IMR-90 (cell line): ENCODE data around the gene PPP1CB. TPM values are rescaled to one million over a fixed set of nuclear protein-coding genes. Genes with fewer than 3 reads are reported as not detected.

Source experiments
- ATAC-seq: fragments of 200-7000 bp; cut with Tn5 transposase; 2 replicates; pipeline ENCODE4 v1.9.1; 2020; ENCODE audit warnings: low read depth, mild to moderate bottlenecking, moderate library complexity
- BruUV-seq: library from RNA; stranded (reverse); fragments of 400-500 nt; replicated peaks from 2 replicates; lab custom pipeline; 2021; lab: Mats Ljungman, UMichigan
- CTCF ChIA-PET: fragments of 300-600 bp; formaldehyde crosslinking; extraction: SDS; loops from one replicate; lab custom pipeline; 2021; ENCODE audit warnings: antibody characterized with exemption; lab: Yijun Ruan, JAX
- POLR2A ChIA-PET: fragments of 300-600 bp; sonication (Branson Sonifier 250); formaldehyde crosslinking; loops from one replicate; lab custom pipeline; 2022; ENCODE audit warnings: antibody characterized with exemption; ENCODE audit not compliant: unreplicated experiment; lab: Charles Lee
- DNase-seq: peaks from one replicate; pipeline ENCODE4 v3.0.0; 2013
- H2AFZ ChIP-seq: replicated peaks from 2 replicates; pipeline ENCODE3; 2013; ENCODE audit warnings: low read length, mild to moderate bottlenecking; ENCODE audit not compliant: poor library complexity
- H2AK5ac ChIP-seq: 2 replicates; pipeline ENCODE4 v1.6.1; 2013; ENCODE audit warnings: low read depth, low read length, inconsistent platforms
- H2AK9ac ChIP-seq: replicated peaks from 2 replicates; pipeline ENCODE3; 2013; ENCODE audit warnings: mild to moderate bottlenecking, low read depth, low read length, moderate library complexity; ENCODE audit not compliant: poor library complexity
- H2BK120ac ChIP-seq: 2 replicates; pipeline ENCODE4 v1.6.1; 2013; ENCODE audit warnings: low read depth, low read length, inconsistent platforms
- H2BK15ac ChIP-seq: 3 replicates; pipeline ENCODE4 v1.6.1; 2013; ENCODE audit warnings: low read depth, low read length, inconsistent platforms
- H2BK20ac ChIP-seq: 2 replicates; pipeline ENCODE4 v1.6.1; 2013; ENCODE audit warnings: low read depth, mild to moderate bottlenecking, inconsistent platforms, low read length, moderate library complexity
- H2BK5ac ChIP-seq: 2 replicates; pipeline ENCODE4 v1.6.1; 2013; ENCODE audit warnings: mild to moderate bottlenecking, low read depth, low read length, inconsistent platforms; ENCODE audit not compliant: poor library complexity, severe bottlenecking
- H3K14ac ChIP-seq: replicated peaks from 2 replicates; pipeline ENCODE4 v1.6.1; 2013; ENCODE audit warnings: low read depth, low read length, inconsistent platforms
- H3K18ac ChIP-seq: 2 replicates; pipeline ENCODE4 v1.6.1; 2013; ENCODE audit warnings: low read depth, low read length, control low read depth
- H3K23ac ChIP-seq: 2 replicates; pipeline ENCODE4 v1.6.1; 2013; ENCODE audit warnings: low read depth, low read length, inconsistent platforms
- H3K27ac ChIP-seq: 2 replicates; pipeline ENCODE4 v1.5.1; 2013; ENCODE audit warnings: mild to moderate bottlenecking, control low read depth, low read length; ENCODE audit not compliant: insufficient read depth
- H3K27me3 ChIP-seq: 2 replicates; pipeline ENCODE4 v1.6.1; 2013; ENCODE audit warnings: low read length; ENCODE audit not compliant: control insufficient read depth, insufficient read depth
- H3K36me3 ChIP-seq: 2 replicates; pipeline ENCODE4 v1.6.1; 2013; ENCODE audit warnings: low read length, mixed read lengths; ENCODE audit not compliant: control insufficient read depth, insufficient read depth
- H3K4ac ChIP-seq: 2 replicates; pipeline ENCODE4 v1.6.1; 2013; ENCODE audit warnings: low read depth, low read length, inconsistent platforms
- H3K4me1 ChIP-seq: 2 replicates; pipeline ENCODE4 v1.6.1; 2013; ENCODE audit warnings: low read length, mixed read lengths; ENCODE audit not compliant: control insufficient read depth, insufficient read depth
- H3K4me2 ChIP-seq: 2 replicates; pipeline ENCODE4 v1.6.1; 2013; ENCODE audit warnings: low read depth, mild to moderate bottlenecking, control low read depth, low read length, moderate library complexity
- H3K4me3 ChIP-seq: 2 replicates; pipeline ENCODE4 v1.5.1; 2013; ENCODE audit warnings: low read depth, mild to moderate bottlenecking, control low read depth, low read length, moderate library complexity; ENCODE audit not compliant: insufficient read depth
- H3K56ac ChIP-seq: 2 replicates; pipeline ENCODE4 v1.6.1; 2013; ENCODE audit warnings: low read length, inconsistent platforms; ENCODE audit not compliant: insufficient read depth; ENCODE audit errors: extremely low read depth
- H3K79me1 ChIP-seq, 2 experiments: 2 replicates each; pipeline ENCODE4 v1.6.1; 2013; ENCODE audit warnings: low read length in 2 of 2, inconsistent platforms in 1 of 2, low read depth in 1 of 2
- H3K9ac ChIP-seq: 2 replicates; pipeline ENCODE4 v1.6.1; 2013; ENCODE audit warnings: low read depth, low read length, control low read depth
- H3K9me1 ChIP-seq: 2 replicates; pipeline ENCODE4 v1.6.1; 2013; ENCODE audit warnings: low read length, inconsistent platforms; ENCODE audit not compliant: insufficient read depth
- H3K9me3 ChIP-seq: 2 replicates; pipeline ENCODE4 v1.6.1; 2013; ENCODE audit warnings: low read length; ENCODE audit not compliant: control insufficient read depth, insufficient read depth
- H4K20me1 ChIP-seq: 2 replicates; pipeline ENCODE4 v1.6.1; 2013; ENCODE audit warnings: low read length, inconsistent platforms; ENCODE audit not compliant: insufficient read depth
- H4K5ac ChIP-seq: 2 replicates; pipeline ENCODE4 v1.6.1; 2013; ENCODE audit warnings: mild to moderate bottlenecking, low read depth, low read length, control low read depth
- H4K8ac ChIP-seq, 2 experiments: 2 replicates each; pipeline ENCODE4 v1.6.1; 2013; ENCODE audit warnings: low read depth in 2 of 2, low read length in 2 of 2, control low read depth in 1 of 2, inconsistent platforms in 1 of 2
- H4K91ac ChIP-seq: 2 replicates; pipeline ENCODE4 v1.6.1; 2013; ENCODE audit warnings: low read depth, low read length, inconsistent platforms; ENCODE audit not compliant: insufficient read depth
- CEBPB ChIP-seq: IDR thresholded peaks from 2 replicates; pipeline ENCODE4 v1.6.1; 2012; ENCODE audit warnings: low read depth, low read length, improper control_type of control experiment
- MXI1 ChIP-seq: IDR thresholded peaks from 2 replicates; pipeline ENCODE4 v1.6.1; 2012; ENCODE audit warnings: low read depth, mild to moderate bottlenecking, low read length, moderate library complexity, borderline replicate concordance
- SMC3 ChIP-seq: fragments of 150-350 bp; IDR thresholded peaks from 2 replicates; pipeline ENCODE4 v1.6.1; 2016; ENCODE audit warnings: low read depth, mild to moderate bottlenecking, antibody characterized with exemption, low read length, moderate library complexity
- WGBS, 2 experiments: methylation state at CpG; one replicate each; pipeline versions ENCODE4 v1.1.5 to v1.1.7; 2013; ENCODE audit warnings: missing lambda C conversion rate in 2 of 2; ENCODE audit not compliant: insufficient read length in 1 of 2; ENCODE audit errors: extremely low coverage in 2 of 2; 5-methylcytosine and 5-hydroxymethylcytosine counted together
- dilution Hi-C: fragments of 300-500 bp; cut with HindIII; formaldehyde crosslinking; loops from one replicate; pipeline ENCODE4 v1.14.3; 2018; ENCODE audit warnings: low sequenced_read_pairs; ENCODE audit not compliant: unreplicated experiment
- in situ Hi-C: fragments of 300-500 bp; cut with MboI; formaldehyde crosslinking; loops from 3 replicates; pipeline ENCODE4 v1.14.3; 2019; ENCODE audit warnings: low sequenced_read_pairs, inconsistent platforms, mixed read lengths
- intact Hi-C: fragments of 100-400 bp; cut with micrococcal nuclease; formaldehyde crosslinking; loops from 2 replicates; pipeline ENCODE4 v1.10.0; 2022
- polyA plus RNA-seq, 3 experiments: library from polyadenylated mRNA; depleted of rRNA; stranded (reverse); fragments of >200 nt; gene quantifications; 2 replicates each; pipeline ENCODE4 v1.2.3, GENCODE V29; 2012; ENCODE audit warnings: low replicate concordance in 1 of 3
- total RNA-seq: library from RNA; depleted of rRNA; stranded (reverse); fragments of >200 nt; gene quantifications from 2 replicates; pipeline ENCODE4 v1.2.3, GENCODE V29; 2012

PPP1CB gene
- total and polyA plus RNA-seq, 2 of the 4 experiments (the other 2 are of a cell fraction): 37.7 to 111 TPM

GRCh38 chr2:28721601-28722191, 29.9 kb upstream of the PPP1CB start:
- no peak for ATAC-seq
- TF ChIP-seq CEBPB (no peak), MXI1 (no peak), SMC3 (no peak)
- Histone ChIP-seq H4K8ac (no peak overlapping the region), H3K4me3 (no peak overlapping the region), H3K27ac (no peak overlapping the region), H2BK120ac (no peak overlapping the region), H3K9me3 (no peaks in the 10 kb centered on the region), H3K9me1 (peaks cover 9% of the 10 kb centered on the region; the same call in 1 of the 2 replicates), H4K91ac (no peak overlapping the region), H2AK9ac (no peak overlapping the region), H3K9ac (no peak overlapping the region), H3K36me3 (no peaks in the 10 kb centered on the region), H2AFZ (no peak overlapping the region), H3K23ac (no peak overlapping the region), H3K27me3 (no peaks in the 10 kb centered on the region), H3K18ac (no peak overlapping the region), H2BK5ac (no peak overlapping the region), H3K4me1 (peaks cover 5% of the 10 kb centered on the region), H2BK15ac (no peak overlapping the region), H3K4ac (no peak overlapping the region), H4K5ac (no peak overlapping the region), H2BK20ac (no peak overlapping the region), H3K14ac (no peak overlapping the region), H3K56ac (no peak overlapping the region), H3K79me1 (no peaks in the 10 kb centered on the region), H4K20me1 (no peaks in the 10 kb centered on the region), H3K4me2 (no peak overlapping the region), H2AK5ac (no peak overlapping the region)
- no peak for DNase-seq
- intact Hi-C loops: no loop called here
- dilution Hi-C loops: no loop called here
- 88% methylated on average over 1 of the region's 7 CpGs; no CpG with 5 or more reads in 1 of the 2 experiments for WGBS, 2 experiments
- BruUV-seq: no TSS peak
- CTCF ChIA-PET: no interaction called here
- in situ Hi-C loops: no loop called here
- POLR2A ChIA-PET: no interaction called here
